NCI-H82 treated with DMSO at 0.1 percent for 48 hours (cell line): ENCODE measurements around the gene RPAP3.

Experiments used
- DNase-seq: peaks from one replicate; lab custom pipeline; 2025; ENCODE audit not compliant: unreplicated experiment; lab: John Stamatoyannopoulos, UW

The RPAP3 gene

GRCh38 chr12:47705566-47706425 is at the start of gene RPAP3:
RPAP3 (minus strand) TSS chr12:47706030; CDS start chr12:47702840, 3,190 bp downstream.
- peak; percentile 83 for DNase-seq

GRCh38 chr12:47754881-47755280 is 49.1 kb upstream of the RPAP3 start:
- DNase-seq, result no peak

GRCh38 chr12:47754126-47754525 is 48.3 kb upstream of the RPAP3 start:
- no peak for DNase-seq

GRCh38 chr12:47753021-47754001 is 47.5 kb upstream of the RPAP3 start:
- DNase-seq, result no peak

- no peak for DNase-seq
Measured at GRCh38 chr12:47752552-47752951, 46.7 kb upstream of the RPAP3 start.

GRCh38 chr12:47752121-47752520 is 46.3 kb upstream of the RPAP3 start:
- no peak for DNase-seq

GRCh38 chr12:47751561-47751960 is 45.7 kb upstream of the RPAP3 start:
- no peak for DNase-seq

GRCh38 chr12:47750916-47751470 is 45.2 kb upstream of the RPAP3 start:
- DNase-seq, result no peak

GRCh38 chr12:47750229-47750798 is 44.5 kb upstream of the RPAP3 start:
- DNase-seq, result no peak

GRCh38 chr12:47748899-47749298 is 43.1 kb upstream of the RPAP3 start:
- DNase-seq, result no peak

- DNase-seq, result no peak
Measured at GRCh38 chr12:47748507-47748828, 42.6 kb upstream of the RPAP3 start.

- no peak for DNase-seq
Measured at GRCh38 chr12:47747596-47748506, 42.0 kb upstream of the RPAP3 start.

- no peak for DNase-seq
Measured at GRCh38 chr12:47747126-47747525, 41.3 kb upstream of the RPAP3 start.

GRCh38 chr12:47746523-47746922 is 40.7 kb upstream of the RPAP3 start:
- no peak for DNase-seq

GRCh38 chr12:47746073-47746472 is 40.2 kb upstream of the RPAP3 start:
- no peak for DNase-seq

GRCh38 chr12:47745485-47746041 is 39.7 kb upstream of the RPAP3 start:
- DNase-seq, result no peak

GRCh38 chr12:47744778-47745436 is 39.1 kb upstream of the RPAP3 start:
- DNase-seq, result no peak

GRCh38 chr12:47744005-47744651 is 38.3 kb upstream of the RPAP3 start:
- no peak for DNase-seq

GRCh38 chr12:47743311-47743860 is 37.6 kb upstream of the RPAP3 start:
- no peak for DNase-seq
